ENCODE data around the gene CLK4.
A peak's percentile ranks its signal among the peaks of the same experiment; 100 is the strongest.

Gene CLK4

DNA sequence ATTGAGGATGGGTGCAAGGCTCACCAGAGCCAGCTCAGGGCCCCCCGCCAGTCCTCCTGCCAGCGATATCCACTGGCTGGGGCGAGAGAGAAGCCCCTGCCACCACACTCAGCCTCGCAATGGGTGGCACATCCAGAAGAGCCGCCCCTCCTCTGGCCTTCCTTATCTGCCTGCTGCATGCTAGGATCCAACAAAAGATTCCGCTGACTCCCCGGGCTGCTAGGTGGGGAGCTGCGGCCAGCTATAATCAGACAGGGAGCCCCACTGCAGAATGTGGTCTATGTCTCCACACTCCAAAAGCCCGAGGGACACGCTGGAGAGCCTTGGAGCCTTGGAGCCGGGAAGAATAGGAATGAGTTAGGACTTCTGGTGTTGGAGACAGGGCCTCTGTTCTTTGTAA is 69.4 kb downstream of the CLK4 start:
- DNase-seq = no peak

DNA sequence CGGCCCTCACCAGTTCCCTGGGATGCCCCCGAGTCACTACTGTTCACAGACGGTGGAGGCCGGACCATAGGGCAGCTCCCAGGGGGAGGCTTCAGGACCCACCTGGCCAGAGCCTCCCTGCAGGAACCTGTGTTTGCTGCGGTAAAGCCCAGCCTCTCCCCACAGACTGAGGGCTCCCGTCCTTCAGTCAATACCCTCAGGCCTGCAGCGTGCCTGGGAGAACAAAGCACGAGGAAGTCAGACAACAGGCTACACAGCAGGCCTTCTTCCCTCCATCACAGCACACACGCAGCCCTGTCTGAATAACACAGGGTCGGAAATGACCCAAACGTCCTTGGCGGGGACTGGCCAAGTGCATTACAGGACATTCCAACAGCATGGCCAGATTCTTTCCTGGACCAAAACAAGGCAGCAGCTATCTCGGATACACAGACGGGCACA is 71.1 kb downstream of the CLK4 start:
- no peak for DNase-seq

DNA sequence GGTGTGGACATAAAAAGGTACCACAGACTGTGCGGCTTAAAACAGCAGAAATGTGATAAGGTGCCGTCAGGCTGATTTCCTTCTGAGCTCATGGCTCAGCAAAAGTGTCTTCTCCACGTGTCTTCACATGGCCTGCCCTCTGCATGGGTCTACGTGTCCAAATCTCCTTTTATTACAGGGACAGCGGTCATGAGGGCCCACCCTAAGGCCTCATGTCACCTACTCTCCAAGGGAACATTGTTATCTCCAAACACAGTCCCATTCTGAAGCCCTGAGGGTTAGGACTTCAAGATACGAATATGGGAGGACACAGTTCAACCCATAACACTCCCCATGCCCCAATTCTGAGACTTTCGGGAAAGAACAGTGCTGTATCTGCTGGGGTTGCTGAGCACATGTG is 71.8 kb downstream of the CLK4 start:
- no peak for DNase-seq

DNA sequence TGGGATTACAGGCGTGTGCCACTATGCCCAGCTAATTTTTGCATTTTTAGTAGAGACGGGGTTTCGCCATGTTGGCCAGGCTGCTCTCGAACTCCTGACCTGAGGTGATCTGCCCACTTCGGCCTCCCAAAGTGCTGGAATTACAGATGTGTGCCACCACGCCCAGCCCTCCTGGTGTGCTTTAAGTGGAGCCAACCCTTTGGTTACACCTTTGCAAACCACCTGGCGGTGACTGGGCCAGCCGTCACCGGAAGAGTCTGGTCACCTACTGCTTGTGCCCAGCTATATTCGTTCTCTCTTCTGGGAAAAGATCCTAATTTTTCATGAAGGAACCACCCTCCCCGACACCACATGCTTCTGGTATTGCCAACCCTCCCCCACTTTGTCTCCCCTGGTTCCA is 72.5 kb downstream of the CLK4 start:
- DNase-seq = no peak

DNA sequence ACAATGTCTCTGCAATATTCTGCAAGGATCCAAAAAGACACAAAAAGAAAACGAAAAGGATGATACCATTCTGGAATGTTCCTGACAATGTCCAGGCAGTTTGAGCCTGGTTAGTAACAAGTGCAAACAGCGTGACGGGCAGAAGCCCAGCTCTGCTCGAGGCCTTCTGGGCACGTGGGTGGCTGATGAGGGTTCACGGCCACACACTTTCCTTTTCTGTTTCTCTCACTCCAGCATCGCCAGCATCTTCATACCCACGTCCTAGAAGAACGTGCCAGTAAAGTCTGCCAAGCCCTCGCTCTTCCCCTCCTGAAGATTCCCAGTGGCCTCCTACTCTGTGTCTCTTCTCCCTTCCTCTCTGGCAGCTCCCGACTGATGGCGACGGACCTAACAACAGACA is 73.3 kb downstream of the CLK4 start:
- DNase-seq = peak in 10 of 58 donors; percentile 8 to 45 (median 26)
